PC-9 (cell line): Measurements from ENCODE around the gene ZNF124. TPM values are rescaled to one million over a fixed set of nuclear protein-coding genes. Genes with fewer than 3 reads are reported as not detected.
"Not testable (repeated sequence)": the region's sequence is repeated elsewhere in the genome, so short reads cannot be mapped to it uniquely, and the experiment has no call there.

Experiments
- BruUV-seq: library from RNA; stranded (reverse); fragments of 400-500 nt; replicated peaks from 2 replicates; lab custom pipeline; 2021; lab: Mats Ljungman, UMichigan
- CTCF ChIA-PET: fragments of 300-600 bp; sonication (Branson Sonifier 250); formaldehyde crosslinking; loops from one replicate; lab custom pipeline; 2022; ENCODE audit warnings: antibody characterized with exemption; lab: Charles Lee
- POLR2A ChIA-PET: fragments of 300-600 bp; sonication (Branson Sonifier 250); formaldehyde crosslinking; loops from one replicate; lab custom pipeline; 2022; ENCODE audit warnings: antibody characterized with exemption; ENCODE audit not compliant: unreplicated experiment; lab: Charles Lee
- DNase-seq, 2 experiments: peaks; one replicate each; pipeline versions ENCODE4 v3.0.0 to v3.0.0-alpha.2; 2015 to 2022; ENCODE audit warnings: mixed read lengths in 1 of 2
- H2AFZ ChIP-seq: fragments of 200-600 bp; sonication (generic); 2 replicates; pipeline ENCODE4 v1.8.1; 2017; ENCODE audit warnings: antibody characterized with exemption
- H3F3A ChIP-seq: fragments of 200-600 bp; sonication (generic); 2 replicates; pipeline ENCODE4 v1.8.1; 2017; ENCODE audit warnings: antibody characterized with exemption, mild to moderate bottlenecking, low read depth; ENCODE audit not compliant: insufficient read depth
- H3K27ac ChIP-seq: fragments of 200-600 bp; sonication (generic); 2 replicates; pipeline ENCODE4 v1.6.1; 2016; ENCODE audit warnings: mixed run types
- H3K27me3 ChIP-seq: fragments of 200-600 bp; sonication (generic); 2 replicates; pipeline ENCODE4 v1.6.1; 2016; ENCODE audit warnings: low read depth, mixed run types; ENCODE audit not compliant: insufficient read depth
- H3K36me3 ChIP-seq: fragments of 200-600 bp; sonication (generic); 2 replicates; pipeline ENCODE4 v1.6.1; 2016; ENCODE audit warnings: low read depth, mixed run types
- H3K4me1 ChIP-seq: fragments of 200-600 bp; sonication (generic); replicated peaks from 2 replicates; pipeline ENCODE4 v1.6.1; 2016; ENCODE audit warnings: mixed run types; ENCODE audit not compliant: insufficient read depth
- H3K4me2 ChIP-seq: fragments of 200-600 bp; sonication (generic); 2 replicates; pipeline ENCODE4 v1.6.1; 2017; ENCODE audit warnings: mixed run types
- H3K4me3 ChIP-seq: fragments of 200-600 bp; sonication (generic); 2 replicates; pipeline ENCODE4 v1.6.1; 2016; ENCODE audit warnings: mixed run types
- H3K79me2 ChIP-seq: fragments of 200-600 bp; sonication (generic); 2 replicates; pipeline ENCODE4 v1.6.1; 2017; ENCODE audit warnings: low read depth, mixed run types
- H3K9me2 ChIP-seq: fragments of 200-600 bp; sonication (generic); 2 replicates; pipeline ENCODE4 v1.8.1; 2017; ENCODE audit warnings: mild to moderate bottlenecking; ENCODE audit not compliant: insufficient read depth
- H3K9me3 ChIP-seq: fragments of 200-600 bp; sonication (generic); 2 replicates; pipeline ENCODE4 v1.8.1; 2016; ENCODE audit warnings: low read depth; ENCODE audit not compliant: insufficient read depth
- H4K20me1 ChIP-seq: fragments of 200-600 bp; sonication (generic); 2 replicates; pipeline ENCODE4 v1.8.1; 2017; ENCODE audit not compliant: insufficient read depth
- EZH2 ChIP-seq: fragments of 200-600 bp; sonication (generic); IDR thresholded peaks from 2 replicates; pipeline ENCODE4 v1.8.0; 2017; ENCODE audit warnings: antibody characterized with exemption, low read depth
- intact Hi-C: fragments of 100-400 bp; cut with micrococcal nuclease; formaldehyde crosslinking; loops from one replicate; pipeline ENCODE4 v1.10.0; 2022; ENCODE audit not compliant: unreplicated experiment
- total RNA-seq: library from RNA; stranded (reverse); gene quantifications from 2 replicates; pipeline ENCODE4 v1.2.3, GENCODE V29; 2021
- TF ChIP-seq, protein P1 (sequence below): fragments of 200-600 bp; sonication (generic); conservative IDR thresholded peaks from 2 replicates; pipeline ENCODE4 v1.6.1; 2017; ENCODE audit warnings: mixed run types, antibody characterized with exemption, mild to moderate bottlenecking, moderate library complexity

The ZNF124 gene
- total RNA-seq, 1 experiment from 2014 or later = 9.5 TPM

GRCh38 chr1:247147781-247148180 is 24.0 kb downstream of the ZNF124 start:
- H3K36me3 ChIP-seq = no peaks in the 10 kb centered on the region
- ChIA-PET POLR2A (no interaction called here), CTCF (no interaction called here)
- H3K27me3 ChIP-seq = no peaks in the 10 kb centered on the region
- no peak overlapping the region for H3K4me3 ChIP-seq
- H3K4me2 ChIP-seq = no peak overlapping the region
- H2AFZ ChIP-seq = no peak overlapping the region
- no peaks in the 10 kb centered on the region for H4K20me1 ChIP-seq
- peaks cover 4% of the 10 kb centered on the region; the same call in 1 of the 2 replicates for H3K9me3 ChIP-seq
- no peaks in the 10 kb centered on the region for H3K4me1 ChIP-seq
- DNase-seq = no peak
- TF ChIP-seq, protein P1, sequence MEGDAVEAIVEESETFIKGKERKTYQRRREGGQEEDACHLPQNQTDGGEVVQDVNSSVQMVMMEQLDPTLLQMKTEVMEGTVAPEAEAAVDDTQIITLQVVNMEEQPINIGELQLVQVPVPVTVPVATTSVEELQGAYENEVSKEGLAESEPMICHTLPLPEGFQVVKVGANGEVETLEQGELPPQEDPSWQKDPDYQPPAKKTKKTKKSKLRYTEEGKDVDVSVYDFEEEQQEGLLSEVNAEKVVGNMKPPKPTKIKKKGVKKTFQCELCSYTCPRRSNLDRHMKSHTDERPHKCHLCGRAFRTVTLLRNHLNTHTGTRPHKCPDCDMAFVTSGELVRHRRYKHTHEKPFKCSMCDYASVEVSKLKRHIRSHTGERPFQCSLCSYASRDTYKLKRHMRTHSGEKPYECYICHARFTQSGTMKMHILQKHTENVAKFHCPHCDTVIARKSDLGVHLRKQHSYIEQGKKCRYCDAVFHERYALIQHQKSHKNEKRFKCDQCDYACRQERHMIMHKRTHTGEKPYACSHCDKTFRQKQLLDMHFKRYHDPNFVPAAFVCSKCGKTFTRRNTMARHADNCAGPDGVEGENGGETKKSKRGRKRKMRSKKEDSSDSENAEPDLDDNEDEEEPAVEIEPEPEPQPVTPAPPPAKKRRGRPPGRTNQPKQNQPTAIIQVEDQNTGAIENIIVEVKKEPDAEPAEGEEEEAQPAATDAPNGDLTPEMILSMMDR = no peak
- TF ChIP-seq EZH2 = no peak
- intact Hi-C loops = no loop called here
- no peaks in the 10 kb centered on the region for H3K9me2 ChIP-seq
- H3K79me2 ChIP-seq = no peaks in the 10 kb centered on the region
- no peak overlapping the region for H3K27ac ChIP-seq
- no peaks in the 10 kb centered on the region for H3F3A ChIP-seq
- no TSS peak for BruUV-seq

DNA sequence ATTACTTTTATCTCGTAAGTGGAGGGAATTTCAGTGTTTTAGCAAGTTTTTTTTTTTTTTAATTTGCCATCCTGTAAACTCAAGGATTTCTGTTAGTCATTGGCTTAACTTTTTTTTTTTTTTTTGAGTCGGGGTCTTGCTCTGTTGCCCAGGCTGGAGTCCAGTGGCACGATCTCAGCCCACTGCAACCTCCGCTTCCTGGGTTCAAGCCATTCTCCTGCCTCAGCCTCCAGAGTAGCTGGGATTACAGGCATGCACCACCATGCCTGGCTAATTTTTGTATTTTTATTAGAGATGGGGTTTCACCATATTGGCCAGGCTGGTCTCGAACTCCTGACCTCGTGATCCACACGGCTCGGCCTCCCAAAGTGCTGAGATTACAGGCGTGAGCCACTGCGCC is 24.7 kb downstream of the ZNF124 start:
- H3K9me3 ChIP-seq, POLR2A ChIA-PET, H3K36me3 ChIP-seq, H3K4me1 ChIP-seq, intact Hi-C loops, H3K4me2 ChIP-seq, H3K79me2 ChIP-seq, BruUV-seq, H3K27me3 ChIP-seq, CTCF ChIA-PET, H4K20me1 ChIP-seq, DNase-seq, H3K4me3 ChIP-seq, H3F3A ChIP-seq, H2AFZ ChIP-seq, H3K9me2 ChIP-seq, H3K27ac ChIP-seq: not testable (repeated sequence)

GRCh38 chr1:247146671-247147070 is 25.1 kb downstream of the ZNF124 start:
- Histone ChIP-seq H3K27ac (no peak overlapping the region), H3K9me2 (no peaks in the 10 kb centered on the region), H2AFZ (no peak overlapping the region), H3F3A (no peaks in the 10 kb centered on the region), H3K4me3 (no peak overlapping the region), H3K36me3 (no peaks in the 10 kb centered on the region), H3K79me2 (no peaks in the 10 kb centered on the region), H3K27me3 (no peaks in the 10 kb centered on the region), H3K9me3 (no peaks in the 10 kb centered on the region; the same call in 1 of the 2 replicates), H4K20me1 (no peaks in the 10 kb centered on the region), H3K4me2 (no peak overlapping the region), H3K4me1 (no peaks in the 10 kb centered on the region)
- TF ChIP-seq, protein P1 = no peak; the same call in 1 of the 2 replicates
- TF ChIP-seq EZH2 = no peak
- DNase-seq = no peak
- no TSS peak for BruUV-seq
- POLR2A ChIA-PET = no interaction called here
- intact Hi-C loops = no loop called here
- CTCF ChIA-PET = no interaction called here

GRCh38 chr1:247145279-247145678 is 26.5 kb downstream of the ZNF124 start:
- Histone ChIP-seq H4K20me1 (no peaks in the 10 kb centered on the region), H3F3A (no peaks in the 10 kb centered on the region), H3K9me3 (no peaks in the 10 kb centered on the region; the same call in 1 of the 2 replicates), H2AFZ (no peak overlapping the region), H3K36me3 (no peaks in the 10 kb centered on the region), H3K27me3 (no peaks in the 10 kb centered on the region), H3K79me2 (no peaks in the 10 kb centered on the region), H3K4me2 (no peak overlapping the region), H3K4me3 (no peak overlapping the region), H3K4me1 (no peaks in the 10 kb centered on the region), H3K27ac (no peak overlapping the region), H3K9me2 (no peaks in the 10 kb centered on the region)
- intact Hi-C loops = no loop called here
- BruUV-seq = no TSS peak
- TF ChIP-seq EZH2 = no peak
- TF ChIP-seq, protein P1 = no peak
- ChIA-PET POLR2A (no interaction called here), CTCF (no interaction called here)
- no peak for DNase-seq

DNA sequence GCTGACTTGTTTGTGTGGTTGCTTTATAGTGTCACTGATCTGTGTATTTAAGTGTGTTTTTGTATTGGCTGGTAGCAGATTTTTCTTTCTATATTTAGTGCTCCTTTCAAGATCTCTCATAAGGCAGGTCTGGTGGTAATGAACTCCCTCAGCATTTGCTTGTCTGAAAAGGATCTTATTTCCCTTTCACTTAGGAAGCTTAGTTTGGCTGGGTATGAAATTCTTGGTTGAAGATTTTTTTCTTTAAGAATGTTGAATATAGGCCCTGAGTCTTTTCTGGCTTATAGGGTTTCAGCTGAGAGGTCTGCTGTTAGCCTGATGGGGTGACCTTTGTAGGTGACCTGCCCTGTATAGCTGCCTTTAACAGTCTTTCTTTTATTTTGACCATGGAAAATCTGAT is 32.3 kb downstream of the ZNF124 start:
- CTCF ChIA-PET, BruUV-seq, H3K36me3 ChIP-seq: not testable (repeated sequence)

More for the DNA sequence above, 32.3 kb downstream of the ZNF124 start:
- POLR2A ChIA-PET, H3F3A ChIP-seq, H3K9me3 ChIP-seq, H3K4me3 ChIP-seq, H3K9me2 ChIP-seq, DNase-seq, H3K79me2 ChIP-seq, H3K27ac ChIP-seq, H3K4me2 ChIP-seq, H3K27me3 ChIP-seq, intact Hi-C loops, H4K20me1 ChIP-seq, H3K4me1 ChIP-seq, H2AFZ ChIP-seq: not testable (repeated sequence)
